ENCODE results near the gene CNGA2. TPM values are rescaled to one million over a fixed set of nuclear protein-coding genes. Genes with fewer than 3 reads are reported as not detected.

CNGA2 gene
- total RNA-seq, 1 donor from 2014 or later, result not detected

DNA sequence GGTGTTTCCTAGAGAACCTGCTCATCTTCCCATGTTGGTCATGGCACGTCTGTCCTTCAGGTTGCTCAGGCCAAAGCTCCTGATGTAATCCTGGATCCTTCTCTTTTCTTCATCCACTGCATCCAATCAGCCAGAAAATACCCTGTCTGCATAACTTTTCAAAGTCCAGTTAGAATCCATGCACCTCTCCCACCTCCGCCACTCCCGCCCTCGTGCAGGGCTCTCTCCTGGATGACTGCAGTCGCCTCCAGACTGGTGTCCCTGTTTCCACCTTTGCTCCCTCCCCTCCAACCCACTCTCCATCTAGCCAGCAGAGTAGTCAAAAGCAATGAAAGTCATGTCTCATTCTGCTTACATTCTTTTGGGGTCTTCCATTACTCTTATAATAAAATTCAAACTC is 16.0 kb downstream of the CNGA2 start:
- no peak for DNase-seq (ENCODE audit: low spot score)
- no peak for ATAC-seq

DNA sequence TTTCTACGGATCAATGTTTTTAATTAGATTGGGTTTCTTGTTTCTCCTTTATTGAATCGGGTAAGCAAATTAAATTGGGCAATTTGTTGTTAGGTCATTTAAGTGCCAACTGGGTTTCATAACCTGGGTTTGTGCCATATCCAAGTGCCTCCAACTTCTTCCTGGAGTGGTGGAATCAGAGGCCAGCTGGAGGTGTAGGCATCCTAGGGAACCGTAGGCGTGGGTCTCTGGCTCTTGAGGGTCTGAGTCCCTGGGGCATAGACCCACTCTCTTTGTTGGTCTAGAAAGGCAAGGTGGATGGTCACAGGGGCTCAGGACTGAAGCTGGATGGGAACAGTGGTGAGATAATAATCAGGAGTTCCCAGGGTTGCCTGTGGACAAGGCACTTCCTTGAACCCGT is 18.3 kb downstream of the CNGA2 start:
- ATAC-seq (peak; percentile 42), DNase-seq (ENCODE audit: low spot score) (peak; percentile 42)

DNA sequence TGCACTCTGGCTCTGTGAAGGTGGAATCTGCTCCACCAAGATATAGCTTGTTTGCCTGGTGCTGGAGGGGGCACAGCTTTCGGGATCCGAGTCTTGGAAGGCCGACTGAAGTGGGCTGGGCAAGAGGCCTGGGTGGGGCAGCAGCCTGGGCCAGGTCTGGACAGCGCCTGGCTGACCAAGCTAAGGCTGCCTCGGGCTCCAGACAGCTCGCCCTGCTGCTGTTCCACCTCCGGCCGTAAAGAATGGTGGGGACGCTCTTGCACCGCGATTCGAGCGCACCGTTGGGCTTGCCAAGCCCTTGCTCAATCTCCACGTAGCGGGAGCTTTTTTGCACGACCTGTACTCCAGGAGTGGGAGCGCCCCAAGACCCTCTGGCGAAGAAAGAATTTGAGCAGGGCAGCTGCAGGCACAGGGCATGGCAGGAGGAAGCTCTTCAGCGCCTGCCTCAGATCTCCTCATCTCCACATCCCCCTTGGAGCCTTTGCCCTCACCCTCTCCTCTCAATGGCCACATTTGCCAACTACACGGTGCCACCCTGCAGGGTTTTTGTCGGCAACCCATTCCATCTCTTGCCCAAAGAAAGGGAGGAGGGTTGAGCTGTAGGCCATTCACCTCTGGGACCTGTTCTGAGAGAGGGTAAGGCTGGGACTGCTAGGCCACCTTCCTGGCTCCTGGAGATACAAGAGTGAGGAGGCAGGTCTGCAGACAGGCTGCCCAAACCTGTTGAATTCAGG is 18.9 kb downstream of the CNGA2 start:
- ATAC-seq, result peak; percentile 98
- DNase-seq (ENCODE audit: low spot score), result peak; percentile 64

DNA sequence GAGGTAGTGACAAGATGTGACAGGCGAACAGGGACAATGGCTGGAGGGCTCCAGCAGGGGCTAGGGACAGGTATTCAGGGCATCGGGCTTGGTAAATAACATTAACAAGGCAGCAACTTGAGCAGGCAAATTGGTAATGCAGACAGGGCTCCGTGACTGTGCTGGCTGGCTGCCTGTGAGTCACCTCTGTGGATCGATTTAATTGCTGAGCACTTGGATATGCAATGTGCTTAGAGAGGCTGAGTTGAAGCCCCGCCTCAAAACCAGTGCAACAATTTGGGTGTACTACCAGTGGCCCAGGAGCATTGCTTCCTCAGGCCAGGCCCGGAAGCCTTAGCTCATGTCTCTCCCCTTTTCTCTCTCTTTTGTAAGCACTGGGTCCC is 19.5 kb downstream of the CNGA2 start:
- peak; percentile 48 for DNase-seq (ENCODE audit: low spot score)
- peak; percentile 62 for ATAC-seq

DNA sequence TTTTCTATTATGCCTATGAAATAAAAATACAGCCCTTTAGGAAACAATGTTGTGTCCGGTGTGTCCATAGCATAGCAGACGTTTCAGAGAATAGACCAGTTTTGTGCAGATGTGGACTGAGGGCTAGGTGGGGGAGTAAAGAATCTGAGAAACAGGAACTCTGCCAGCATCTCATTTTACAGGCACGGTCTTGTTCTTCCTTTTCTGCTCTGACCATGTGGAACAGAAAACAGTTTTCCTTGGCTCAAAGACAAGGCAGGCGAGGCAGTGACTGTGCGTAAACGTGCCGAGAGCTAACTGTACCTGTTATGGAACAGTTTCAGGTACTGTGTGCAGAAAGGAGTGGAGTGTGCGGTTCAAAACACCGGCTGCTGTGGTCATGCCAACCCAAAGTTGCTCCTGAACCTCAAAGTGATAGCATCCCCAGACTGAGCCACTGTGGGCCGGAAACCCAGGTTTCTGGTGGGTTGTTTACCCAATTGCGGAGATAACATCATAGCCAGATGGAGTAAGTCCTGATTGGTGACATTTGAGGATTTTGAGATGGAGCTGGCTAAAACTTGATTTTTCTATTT is 20.2 kb downstream of the CNGA2 start:
- ATAC-seq, result no peak

DNA sequence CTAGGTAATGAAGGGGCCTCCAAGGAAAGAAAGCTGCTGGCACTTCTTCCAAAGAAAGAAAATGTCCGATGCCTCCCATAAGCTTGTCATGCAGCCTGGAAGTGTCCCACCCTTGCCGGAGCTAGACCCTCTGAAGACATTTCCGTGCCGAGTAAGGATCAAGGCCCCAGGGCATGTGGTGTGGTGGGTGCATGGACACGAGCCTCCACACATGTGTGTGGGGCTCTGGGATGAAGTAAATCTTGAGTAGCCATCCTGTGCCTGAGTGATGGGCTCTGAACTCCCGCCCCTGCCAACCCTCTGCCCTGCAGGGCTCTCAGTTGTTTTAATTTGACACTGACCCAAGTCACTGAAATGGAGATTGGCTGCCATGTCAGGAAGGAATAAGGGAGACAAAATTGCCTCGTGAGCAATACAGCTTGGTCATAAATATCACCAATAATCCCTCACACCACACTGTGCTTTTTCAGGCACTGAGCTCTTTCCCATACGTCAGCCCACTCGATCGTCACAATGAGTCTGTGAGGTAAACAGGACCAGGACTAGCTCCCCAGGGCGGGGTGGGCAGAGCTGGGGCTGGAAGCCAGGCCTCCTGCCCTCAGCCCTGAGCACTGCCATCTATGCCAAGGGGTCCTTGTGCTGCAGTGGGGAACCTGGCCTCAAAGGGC is 24.6 kb downstream of the CNGA2 start:
- ATAC-seq (no peak), DNase-seq (ENCODE audit: low spot score) (no peak)

More for the DNA sequence above, 20.2 kb downstream of the CNGA2 start:
- DNase-seq (ENCODE audit: low spot score), result no peak

DNA sequence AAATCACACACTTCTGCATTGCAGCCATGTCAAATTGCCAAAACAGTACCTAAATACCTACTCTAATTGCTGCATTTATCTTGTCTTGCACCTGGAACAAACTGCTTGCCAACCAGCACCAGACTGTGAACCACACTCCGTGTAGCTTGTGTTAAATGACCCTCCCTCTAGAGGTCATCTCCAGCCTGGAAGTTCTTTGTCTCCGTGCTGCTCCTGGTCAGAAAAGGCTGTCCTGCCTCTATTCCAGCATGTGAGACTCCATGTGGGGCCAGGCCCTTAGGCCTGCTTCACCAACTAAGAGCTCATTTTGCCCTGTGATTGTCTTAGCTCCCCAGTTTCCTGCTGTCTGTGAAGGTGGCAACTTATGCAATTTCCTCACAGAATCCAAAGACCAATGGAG is 28.3 kb downstream of the CNGA2 start:
- DNase-seq (ENCODE audit: low spot score) (no peak), ATAC-seq (no peak)

DNA sequence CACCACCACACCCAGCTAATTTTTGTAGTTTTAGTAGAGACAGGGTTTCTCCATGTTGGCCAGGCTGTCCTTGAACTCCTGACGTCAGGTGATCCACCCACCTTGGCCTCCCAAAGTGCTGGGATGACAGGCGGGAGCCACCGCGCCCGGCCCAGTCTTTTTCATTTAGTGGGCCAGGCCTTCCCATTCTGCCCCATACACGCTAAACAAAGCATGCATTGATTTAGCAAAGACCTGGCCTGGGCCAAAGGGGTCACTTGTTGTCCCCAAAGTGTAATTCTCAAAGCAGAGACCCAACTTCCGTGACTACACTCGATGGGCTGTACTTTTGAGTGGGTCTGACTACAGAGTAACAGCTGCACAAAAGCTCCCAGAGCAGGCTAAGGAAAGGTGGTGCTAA is 29.2 kb downstream of the CNGA2 start:
- no peak for ATAC-seq
- no peak for DNase-seq (ENCODE audit: low spot score)

DNA sequence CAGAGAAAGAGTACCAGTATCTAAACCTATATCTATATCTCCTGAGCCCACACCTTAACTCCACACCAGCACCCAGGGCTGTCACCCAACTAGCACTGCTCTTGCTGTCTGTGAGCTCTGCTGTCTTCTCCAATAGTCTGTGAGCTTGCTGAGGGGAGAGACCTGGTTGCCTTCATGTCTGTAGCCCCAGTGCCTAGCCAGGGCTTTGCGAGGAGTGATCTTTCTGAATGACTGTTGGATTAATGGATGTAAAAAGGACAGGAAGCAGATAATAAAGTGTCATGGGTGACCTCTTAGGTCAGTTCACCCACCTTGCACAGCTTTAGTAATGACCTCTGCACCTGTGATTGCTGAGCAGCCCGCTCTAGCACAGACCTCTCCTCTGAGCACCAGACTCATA is 30.5 kb downstream of the CNGA2 start:
- DNase-seq (ENCODE audit: low spot score) (no peak), ATAC-seq (no peak)

DNA sequence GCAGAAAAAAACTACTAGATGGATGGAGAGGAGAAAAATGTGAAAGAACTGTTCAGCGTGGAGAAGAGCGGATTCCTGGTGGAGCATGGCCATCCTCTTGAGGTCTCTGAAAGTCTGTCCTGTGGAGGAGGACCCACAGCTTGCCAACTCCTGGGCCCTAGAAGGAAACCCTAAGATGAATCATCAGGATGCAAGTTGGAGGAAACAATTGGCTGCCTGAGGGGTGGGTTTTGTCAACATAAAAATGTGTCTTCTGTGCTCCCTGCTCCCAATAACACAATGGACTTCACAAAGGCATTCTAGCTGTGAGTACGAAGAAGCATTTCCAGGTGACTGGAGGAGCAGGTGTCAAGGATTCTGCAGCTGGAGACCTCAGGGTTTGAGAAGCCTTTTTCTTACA is 37.2 kb downstream of the CNGA2 start:
- no peak for ATAC-seq
- no peak for DNase-seq (ENCODE audit: low spot score)

DNA sequence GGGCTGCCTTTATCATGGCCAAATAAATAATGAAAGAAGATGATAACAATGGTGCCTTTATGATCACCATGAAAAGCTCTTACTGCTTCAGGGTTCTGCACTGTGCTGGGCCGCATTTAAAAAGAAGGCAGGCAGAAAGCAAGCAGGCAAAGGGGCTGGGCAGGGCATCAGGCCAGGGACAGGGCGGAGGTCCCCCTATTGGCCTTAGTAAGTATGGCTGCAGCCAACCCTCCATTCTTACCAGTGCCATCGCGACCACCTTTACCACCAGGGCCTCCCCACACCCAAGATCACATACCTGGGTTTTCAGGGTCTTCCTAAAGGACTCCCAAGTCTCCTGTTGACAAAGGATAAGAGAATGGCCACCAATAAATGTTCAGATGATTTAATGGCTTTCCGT is 38.9 kb downstream of the CNGA2 start:
- no peak for ATAC-seq
- no peak for DNase-seq (ENCODE audit: low spot score)

DNA sequence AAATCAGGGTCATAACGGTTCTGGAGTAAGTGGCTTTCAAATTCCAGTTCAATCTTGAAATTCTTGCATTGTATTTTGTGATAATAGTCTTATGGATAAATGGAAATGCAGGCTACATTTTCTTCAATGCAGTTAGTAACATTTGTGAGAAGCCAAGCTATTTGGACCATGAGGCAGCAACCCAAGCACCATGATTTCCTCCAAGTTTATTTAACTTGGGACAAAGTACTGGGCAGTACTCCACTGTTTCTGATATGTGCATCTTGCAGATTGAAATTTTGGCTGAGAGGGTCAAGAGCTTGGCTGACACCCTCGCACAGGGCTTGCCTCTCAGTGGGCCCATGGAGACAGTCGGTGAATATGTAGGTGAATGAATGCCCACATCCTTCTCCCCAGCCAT is 39.9 kb downstream of the CNGA2 start:
- no peak for ATAC-seq
- no peak for DNase-seq (ENCODE audit: low spot score)

DNA sequence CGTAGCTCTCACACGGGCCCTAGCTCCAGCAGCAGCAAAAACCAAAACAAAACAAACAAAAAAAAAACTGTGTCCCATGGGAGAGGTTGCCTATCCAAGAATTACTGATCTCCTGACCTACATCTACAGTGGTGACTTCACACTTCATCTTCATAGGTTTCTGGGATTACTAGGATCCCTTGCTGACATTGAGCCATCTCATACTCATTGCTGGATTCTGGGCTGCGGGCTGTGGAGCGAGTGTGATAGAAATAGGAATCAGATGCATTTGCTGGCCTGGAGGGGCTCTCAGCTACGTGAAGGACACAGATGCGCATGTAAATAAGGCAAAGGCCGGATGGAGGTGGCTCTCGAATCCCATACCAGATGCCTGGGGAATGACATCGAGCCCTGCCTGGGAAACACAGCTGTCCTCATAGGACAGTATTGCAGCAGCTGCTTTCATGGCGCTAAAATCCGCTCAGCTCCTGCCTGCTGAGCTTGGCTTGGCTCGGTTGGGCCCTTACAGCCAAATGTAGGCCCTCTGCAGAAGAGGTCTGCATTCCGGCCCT is 41.7 kb downstream of the CNGA2 start:
- no peak for ATAC-seq
- no peak for DNase-seq (ENCODE audit: low spot score)

DNA sequence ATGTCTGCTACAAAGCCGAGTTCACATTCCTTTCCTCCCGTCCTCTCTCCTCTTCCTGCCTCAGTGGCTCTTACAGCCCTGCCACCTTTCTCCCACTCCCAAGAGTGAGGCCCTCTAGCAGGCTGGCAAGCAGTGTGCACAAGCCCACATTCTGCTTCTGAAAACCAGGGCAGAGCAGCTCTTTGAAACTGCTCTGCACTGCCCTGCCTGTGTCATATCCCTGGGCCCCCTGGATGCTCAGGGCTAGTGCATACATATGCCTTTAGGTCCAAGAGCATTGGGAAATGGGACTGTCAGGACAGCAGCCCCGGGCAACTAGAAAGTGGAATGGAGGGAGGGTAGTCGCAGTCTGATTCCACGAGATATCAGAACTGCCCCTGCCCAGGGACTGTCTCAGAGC is 42.4 kb downstream of the CNGA2 start:
- no peak for ATAC-seq
- DNase-seq (ENCODE audit: low spot score), result no peak

DNA sequence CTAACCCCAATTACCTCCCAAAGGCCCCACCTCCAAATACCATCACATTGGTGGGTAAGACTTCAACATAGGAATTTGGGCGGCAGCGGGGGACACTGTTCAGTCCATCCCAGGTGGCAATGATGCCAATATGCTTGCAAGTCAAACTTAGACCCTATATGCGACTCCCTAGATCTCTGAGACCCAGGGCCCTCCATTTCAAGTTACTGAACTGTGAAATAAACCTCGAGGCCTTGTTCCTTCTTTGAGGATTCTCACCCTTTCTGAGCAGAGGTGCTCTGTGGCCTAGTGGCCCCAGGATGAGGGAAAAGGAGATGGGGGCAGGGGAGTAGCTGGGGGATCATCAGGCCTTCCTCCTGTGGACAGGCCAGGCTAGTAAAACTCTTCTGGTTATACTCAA is 44.7 kb downstream of the CNGA2 start:
- DNase-seq (ENCODE audit: low spot score) (no peak), ATAC-seq (no peak)

DNA sequence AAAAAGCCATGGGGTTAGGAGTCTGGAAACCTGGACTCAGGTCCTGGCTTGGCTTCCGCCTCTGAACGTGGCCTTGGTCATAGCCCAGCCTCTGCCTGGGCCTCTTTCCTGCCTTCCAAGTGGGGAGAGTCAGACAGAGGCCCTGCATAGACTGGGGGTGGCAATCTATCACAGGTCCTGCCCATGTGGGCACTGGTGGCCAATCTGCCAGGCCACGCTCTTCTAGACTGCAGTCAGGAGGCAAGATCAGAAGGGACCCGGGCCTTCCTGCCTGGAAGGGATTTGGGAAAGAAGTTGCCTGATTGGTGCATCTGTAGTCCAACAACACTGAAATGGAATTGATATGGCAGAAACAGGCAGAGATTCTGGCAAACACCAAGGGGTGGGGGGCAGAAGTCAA is 46.1 kb downstream of the CNGA2 start:
- ATAC-seq, result no peak
- no peak for DNase-seq (ENCODE audit: low spot score)

DNA sequence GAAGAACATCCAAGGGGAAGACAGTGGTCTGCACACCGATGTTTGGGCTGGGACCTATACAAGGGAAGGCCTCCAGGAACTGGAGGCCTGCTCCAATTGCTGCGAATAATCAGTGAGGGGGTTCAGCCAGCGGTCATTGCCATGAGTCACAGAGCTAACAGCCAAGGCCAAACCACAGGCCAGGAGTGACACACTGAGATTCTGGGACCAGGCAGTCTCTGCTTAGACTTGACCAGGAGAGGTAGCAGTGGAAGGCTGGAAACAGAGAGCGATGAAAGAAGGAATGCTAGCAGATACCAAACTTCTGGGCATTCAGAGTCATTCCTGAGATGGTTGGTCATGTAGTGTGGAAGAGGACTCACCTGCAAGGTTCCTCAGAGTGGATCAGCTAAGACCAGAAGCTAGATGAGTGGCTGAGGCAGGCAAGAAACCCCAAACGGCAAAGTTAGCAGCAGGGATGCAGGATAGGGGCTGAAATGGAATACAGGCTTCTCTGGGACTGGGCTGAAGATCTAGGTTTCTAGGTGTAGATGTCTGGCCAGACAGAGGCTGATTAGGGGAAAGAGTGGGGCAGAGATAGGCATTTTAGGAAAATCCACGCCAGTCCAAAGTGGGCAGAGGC is 54.7 kb downstream of the CNGA2 start:
- ATAC-seq, result no peak
- DNase-seq (ENCODE audit: low spot score), result no peak

DNA sequence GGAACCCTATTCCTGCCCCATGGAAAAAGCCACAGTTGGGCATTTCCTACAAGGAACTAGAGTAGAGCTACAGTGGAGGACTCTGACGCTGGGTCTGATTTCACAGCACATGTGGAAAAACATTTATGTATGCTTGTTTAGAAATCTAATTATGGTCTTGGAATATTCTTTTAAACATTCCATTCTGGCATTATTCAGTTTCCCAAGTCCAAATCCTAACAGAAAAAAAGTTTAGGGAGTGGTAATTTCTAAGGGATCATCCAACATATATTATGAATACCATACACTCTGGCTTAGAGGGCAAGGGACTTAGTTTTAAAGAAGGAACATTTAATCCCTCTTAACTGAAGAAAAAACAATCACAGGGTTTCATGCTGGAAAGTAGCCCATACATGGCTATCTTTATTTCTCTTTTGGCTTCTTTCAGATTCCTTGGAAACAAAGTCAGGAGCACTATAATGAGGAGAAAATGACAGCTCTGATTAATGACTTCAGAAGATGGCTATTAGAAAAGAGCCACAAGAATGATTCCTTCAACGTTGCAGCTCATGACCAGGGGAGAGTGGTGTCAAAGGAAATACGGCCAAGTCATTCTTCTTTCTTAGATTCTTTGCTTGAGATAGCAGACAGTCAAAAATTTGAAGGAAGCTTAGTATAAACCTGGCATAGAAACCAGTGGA is 56.1 kb downstream of the CNGA2 start:
- no peak for DNase-seq (ENCODE audit: low spot score)
- no peak for ATAC-seq

DNA sequence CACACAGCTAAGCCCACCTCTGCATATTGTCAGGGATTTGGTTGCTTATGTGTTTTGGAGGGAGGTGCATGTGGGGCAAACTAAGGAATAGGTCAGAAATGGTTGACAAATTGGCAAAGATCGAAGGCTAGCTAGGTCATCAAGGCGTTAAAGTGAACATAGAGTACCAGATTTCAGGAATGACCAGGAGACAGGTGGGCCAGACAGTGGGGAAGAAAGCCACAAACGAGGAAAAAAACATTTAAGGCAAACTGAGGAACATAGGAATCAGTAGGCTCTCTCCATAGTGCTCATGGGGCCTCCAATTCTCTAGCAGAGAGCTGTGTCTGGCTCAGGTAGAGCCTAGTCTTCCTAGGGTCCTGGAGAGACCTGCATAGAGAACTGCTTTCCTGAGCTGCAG is 57.4 kb downstream of the CNGA2 start:
- ATAC-seq (no peak), DNase-seq (ENCODE audit: low spot score) (no peak)

DNA sequence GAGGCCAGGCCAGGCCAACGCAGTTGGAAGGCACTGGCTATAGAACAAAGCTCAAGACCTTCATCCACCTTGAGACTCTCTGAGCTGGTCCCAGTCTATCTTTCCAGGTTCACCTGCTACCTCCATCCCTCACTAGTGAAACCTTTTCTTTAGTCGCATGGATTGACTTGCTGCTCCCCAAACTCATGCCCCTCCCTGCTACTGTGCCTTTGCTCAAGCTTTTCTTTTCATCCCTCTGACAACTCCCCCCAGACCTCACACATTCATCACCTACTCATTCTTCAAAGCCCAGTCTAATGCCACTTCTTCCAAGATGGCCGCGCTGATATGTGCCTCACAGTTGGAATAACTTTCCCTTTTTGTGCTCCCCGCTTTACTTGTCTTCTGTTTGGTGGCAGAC is 58.0 kb downstream of the CNGA2 start:
- DNase-seq (ENCODE audit: low spot score) (no peak), ATAC-seq (no peak)

DNA sequence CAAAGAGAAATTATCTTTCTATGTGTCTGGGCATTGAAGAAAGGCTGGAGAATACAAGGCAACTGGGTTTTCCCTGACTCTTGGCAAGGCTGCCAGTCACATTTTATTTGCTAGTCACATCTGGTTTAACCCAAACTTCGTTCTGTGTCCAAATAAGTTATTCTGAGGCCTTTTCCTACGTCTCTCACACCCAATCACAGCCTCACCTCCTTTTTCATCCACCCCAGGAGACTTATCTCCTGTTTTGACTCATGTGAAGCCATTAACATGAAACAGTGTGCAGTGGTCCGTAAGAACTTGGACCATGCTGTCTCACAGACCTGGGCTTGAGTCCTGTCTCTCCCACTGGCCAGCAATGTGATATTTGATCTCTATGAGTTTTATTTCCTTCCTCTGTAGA is 59.3 kb downstream of the CNGA2 start:
- no peak for ATAC-seq
- DNase-seq (ENCODE audit: low spot score), result no peak
